ENCODE measurements around the gene RNF43.

Gene RNF43

DNA sequence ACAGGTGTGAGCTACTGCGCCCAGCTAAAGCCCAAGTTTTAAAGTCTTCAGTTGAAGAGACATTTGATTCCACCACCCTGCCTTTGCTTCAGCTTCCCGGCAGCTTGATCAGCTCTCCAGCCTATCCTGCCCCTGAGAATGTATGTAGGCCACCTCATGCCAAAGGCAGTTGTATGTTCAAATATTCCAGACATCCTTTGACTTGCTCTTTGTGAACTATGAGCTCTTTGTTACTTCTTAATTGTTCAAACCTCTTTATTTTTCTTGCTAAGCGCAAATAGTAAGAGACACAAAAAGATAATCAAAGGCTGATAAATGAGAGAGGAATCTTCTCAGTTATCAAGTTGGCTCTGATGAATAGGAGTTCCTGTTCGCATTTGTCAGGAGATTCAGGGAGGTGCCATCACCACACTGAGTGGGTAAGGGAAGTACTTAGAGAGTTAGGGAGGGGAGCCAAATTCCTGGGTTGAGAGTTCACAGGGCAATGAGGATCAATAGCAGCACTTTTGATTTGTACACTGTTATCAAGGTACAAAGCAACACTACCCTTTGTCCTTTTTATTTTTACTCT, 33.4 kb downstream of the RNF43 start:
- H3K4me3 ChIP-seq (ENCODE audit: control insufficient read depth in 1 of 7, extremely low read depth in 1 of 7, insufficient read depth in 4 of 7, low read depth in 2 of 7, low read length in 6 of 7), result no peak overlapping the region
- H3K36me3 ChIP-seq (ENCODE audit: control insufficient read depth in 4 of 4, insufficient read depth in 4 of 4, low read length in 3 of 4), result no peaks in the 10 kb centered on the region
- no peak for DNase-seq
- POLR2A ChIA-PET, result no interaction called here
- peaks cover 0 to 1% (median 0%) of the 10 kb centered on the region in 5 experiments for H3K9me3 ChIP-seq (ENCODE audit: control extremely low read depth in 1 of 5, control insufficient read depth in 4 of 5, insufficient read depth in 2 of 5, low read depth in 1 of 5, low read length in 4 of 5)
- H3K27ac ChIP-seq (ENCODE audit: insufficient read depth in 1 of 2, low read depth in 1 of 2, low read length in 2 of 2, poor library complexity in 1 of 2, severe bottlenecking in 2 of 2), result no peak overlapping the region
- H3K27me3 ChIP-seq (replicated peaks in 2 of 5; ENCODE audit: control insufficient read depth in 4 of 5, insufficient read depth in 5 of 5, low read length in 4 of 5), result no peaks in the 10 kb centered on the region
- peaks cover 5 to 17% (median 11%) of the 10 kb centered on the region in 4 experiments for H3K4me1 ChIP-seq (ENCODE audit: control extremely low read depth in 1 of 4, control insufficient read depth in 4 of 4, insufficient read depth in 4 of 4, low read length in 3 of 4)
- WGBS (ENCODE audit: insufficient coverage), result 77% methylated on average over 3 of the region's 4 CpGs
- CTCF ChIA-PET, result interaction anchor here (0.6 to 2.1 kb wide), 6 partner anchors 11 to 157 kb away, joined by 3 to 4 read pairs (median 4); partner anchors contain the start of gene RNF43

DNA sequence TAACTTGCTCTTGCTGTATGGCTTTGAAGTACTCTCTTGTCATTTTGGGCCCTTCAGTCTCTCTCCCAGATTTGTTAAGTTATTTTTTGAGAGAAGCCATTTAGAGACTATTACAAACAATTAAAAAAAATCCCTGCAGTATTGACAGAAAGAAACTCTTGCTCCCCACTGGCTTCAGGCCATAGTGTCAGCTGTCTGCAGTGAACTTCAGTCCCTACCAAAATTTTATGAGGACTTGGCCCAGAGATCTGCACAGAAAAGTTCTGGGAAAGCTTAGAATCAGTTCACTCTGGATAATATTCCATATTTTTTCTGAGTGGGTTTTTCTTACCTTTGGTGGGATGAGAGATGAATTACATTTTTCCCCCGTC, 34.5 kb downstream of the RNF43 start:
- 80% methylated on average over 1 of the region's 1 CpG for WGBS (ENCODE audit: insufficient coverage)
- ChIA-PET POLR2A (no interaction called here), CTCF (interaction anchor here (1.1 to 1.7 kb wide), 2 partner anchors 35 to 184 kb away, joined by 3 to 4 read pairs; no protein-coding TSS in a partner anchor)
- Histone ChIP-seq H3K4me1 (ENCODE audit: control extremely low read depth in 1 of 4, control insufficient read depth in 4 of 4, insufficient read depth in 4 of 4, low read length in 3 of 4) (peaks cover 8 to 22% (median 15%) of the 10 kb centered on the region in 4 experiments), H3K27me3 (replicated peaks in 2 of 5; ENCODE audit: control insufficient read depth in 4 of 5, insufficient read depth in 5 of 5, low read length in 4 of 5) (no peaks in the 10 kb centered on the region), H3K27ac (ENCODE audit: insufficient read depth in 1 of 2, low read depth in 1 of 2, low read length in 2 of 2, poor library complexity in 1 of 2, severe bottlenecking in 2 of 2) (no peak overlapping the region), H3K9me3 (ENCODE audit: control extremely low read depth in 1 of 5, control insufficient read depth in 4 of 5, insufficient read depth in 2 of 5, low read depth in 1 of 5, low read length in 4 of 5) (peaks cover 0 to 1% (median 0%) of the 10 kb centered on the region in 5 experiments), H3K4me3 (ENCODE audit: control insufficient read depth in 1 of 7, extremely low read depth in 1 of 7, insufficient read depth in 4 of 7, low read depth in 2 of 7, low read length in 6 of 7) (no peak overlapping the region), H3K36me3 (ENCODE audit: control insufficient read depth in 4 of 4, insufficient read depth in 4 of 4, low read length in 3 of 4) (no peaks in the 10 kb centered on the region)
- no peak for DNase-seq

DNA sequence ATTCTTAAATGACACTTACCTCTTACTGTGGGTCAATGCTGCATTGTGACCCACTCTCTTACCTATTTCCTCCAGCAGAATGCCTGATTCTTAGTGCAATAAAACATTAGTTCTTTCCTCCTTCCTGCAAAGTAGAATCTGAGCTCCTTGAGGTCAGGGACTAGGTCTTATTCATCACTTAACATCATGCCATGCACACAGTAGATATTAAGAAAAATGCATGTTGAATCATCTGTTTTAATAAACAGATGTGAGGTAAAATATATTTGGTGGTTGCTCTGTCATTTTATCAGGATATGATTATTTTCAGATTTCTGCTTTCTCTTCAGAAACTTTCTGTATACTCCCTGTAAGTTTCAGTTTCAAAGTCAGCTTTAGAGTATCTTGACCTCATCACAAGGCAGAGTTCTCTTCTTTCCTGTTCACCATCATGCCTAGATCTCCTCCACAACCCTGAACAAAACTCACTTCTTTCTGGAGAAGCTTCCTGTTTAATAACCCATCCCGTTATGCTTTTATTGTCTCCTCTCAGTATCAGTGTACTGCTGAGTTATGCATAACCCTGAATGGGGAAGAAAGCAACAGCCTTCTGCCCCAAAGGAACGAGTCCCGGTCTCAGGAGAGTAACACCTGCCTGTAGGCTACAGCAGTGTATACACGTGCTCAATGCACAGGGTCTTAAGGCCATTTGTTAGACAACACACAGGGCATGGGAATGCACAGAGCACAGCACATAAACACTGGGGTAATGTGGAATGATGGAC, 35.0 kb downstream of the RNF43 start:
- POLR2A ChIA-PET, result interaction anchor here (0.6 kb wide), 1 partner anchor 52 kb away, joined by 3 read pairs; no protein-coding TSS in a partner anchor
- DNase-seq, result no peak
- Histone ChIP-seq H3K27ac (ENCODE audit: insufficient read depth in 1 of 2, low read depth in 1 of 2, low read length in 2 of 2, poor library complexity in 1 of 2, severe bottlenecking in 2 of 2) (no peak overlapping the region), H3K27me3 (replicated peaks in 2 of 5; ENCODE audit: control insufficient read depth in 4 of 5, insufficient read depth in 5 of 5, low read length in 4 of 5) (no peaks in the 10 kb centered on the region), H3K4me1 (ENCODE audit: control extremely low read depth in 1 of 4, control insufficient read depth in 4 of 4, insufficient read depth in 4 of 4, low read length in 3 of 4) (peaks cover 8 to 23% (median 15%) of the 10 kb centered on the region in 4 experiments), H3K4me3 (ENCODE audit: control insufficient read depth in 1 of 7, extremely low read depth in 1 of 7, insufficient read depth in 4 of 7, low read depth in 2 of 7, low read length in 6 of 7) (no peak overlapping the region), H3K36me3 (ENCODE audit: control insufficient read depth in 4 of 4, insufficient read depth in 4 of 4, low read length in 3 of 4) (no peaks in the 10 kb centered on the region), H3K9me3 (ENCODE audit: control extremely low read depth in 1 of 5, control insufficient read depth in 4 of 5, insufficient read depth in 2 of 5, low read depth in 1 of 5, low read length in 4 of 5) (peaks cover 0 to 1% (median 0%) of the 10 kb centered on the region in 5 experiments)
- WGBS (ENCODE audit: insufficient coverage), result 82% methylated on average over 3 of the region's 4 CpGs
- CTCF ChIA-PET, result interaction anchor here (1.1 to 1.7 kb wide), 3 partner anchors 13 to 184 kb away, joined by 3 to 4 read pairs (median 3); no protein-coding TSS in a partner anchor

DNA sequence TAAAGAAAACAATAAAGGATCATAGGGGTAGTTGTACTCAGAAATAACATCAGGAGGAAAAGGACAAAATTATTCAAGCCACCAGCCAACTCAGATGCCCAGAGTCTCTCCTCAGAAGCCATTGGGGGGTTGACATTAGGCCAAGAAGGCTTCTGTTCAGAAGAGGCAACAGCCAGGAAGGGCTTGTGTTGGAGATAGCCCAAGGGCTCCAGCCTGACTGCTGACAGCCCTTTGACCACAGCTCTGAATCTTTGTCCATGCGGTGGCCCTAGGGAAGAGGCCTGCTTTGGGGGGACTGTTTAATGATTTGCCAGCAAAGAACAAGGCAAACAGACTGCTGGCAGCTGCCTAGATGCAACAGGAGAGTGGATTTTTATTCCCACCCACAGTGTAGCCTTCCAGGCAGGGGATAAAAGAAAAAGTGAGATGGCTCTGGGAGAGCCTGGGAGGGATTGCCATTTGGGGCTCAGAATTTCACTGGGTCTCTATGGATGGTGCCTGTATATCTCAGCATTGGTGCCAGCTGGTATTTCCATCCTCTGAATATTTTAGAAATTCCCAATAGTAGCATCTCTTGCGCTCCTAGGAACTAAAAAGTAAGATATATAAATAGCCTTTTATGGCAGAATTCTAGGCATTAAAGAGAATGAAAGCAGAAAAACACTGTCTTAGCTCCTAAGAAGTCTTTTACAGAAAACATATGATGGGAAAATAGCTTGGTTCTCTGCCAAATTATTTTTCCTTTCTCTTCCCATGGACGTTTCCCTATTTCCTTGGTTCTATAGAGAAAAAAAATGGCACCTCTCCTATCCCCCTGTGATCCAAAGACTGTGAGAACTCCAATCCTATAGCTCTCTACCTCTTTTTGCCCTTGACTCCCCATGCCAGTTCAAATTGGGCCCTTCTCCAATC, 36.0 kb downstream of the RNF43 start:
- Histone ChIP-seq H3K9me3 (ENCODE audit: control extremely low read depth in 1 of 5, control insufficient read depth in 4 of 5, insufficient read depth in 2 of 5, low read depth in 1 of 5, low read length in 4 of 5) (no peaks in the 10 kb centered on the region), H3K27me3 (replicated peaks in 2 of 5; ENCODE audit: control insufficient read depth in 4 of 5, insufficient read depth in 5 of 5, low read length in 4 of 5) (no peaks in the 10 kb centered on the region), H3K4me1 (ENCODE audit: control extremely low read depth in 1 of 4, control insufficient read depth in 4 of 4, insufficient read depth in 4 of 4, low read length in 3 of 4) (peaks cover 8 to 31% (median 16%) of the 10 kb centered on the region in 4 experiments), H3K36me3 (ENCODE audit: control insufficient read depth in 4 of 4, insufficient read depth in 4 of 4, low read length in 3 of 4) (no peaks in the 10 kb centered on the region), H3K27ac (ENCODE audit: insufficient read depth in 1 of 2, low read depth in 1 of 2, low read length in 2 of 2, poor library complexity in 1 of 2, severe bottlenecking in 2 of 2) (no peak overlapping the region), H3K4me3 (ENCODE audit: control insufficient read depth in 1 of 7, extremely low read depth in 1 of 7, insufficient read depth in 4 of 7, low read depth in 2 of 7, low read length in 6 of 7) (no peak overlapping the region)
- 94% methylated on average over 2 of the region's 3 CpGs for WGBS (ENCODE audit: insufficient coverage)
- DNase-seq, result no peak
- ChIA-PET CTCF (interaction anchor here (0.9 to 1.8 kb wide), 4 partner anchors 12 to 64 kb away, joined by 3 to 5 read pairs (median 4); partner anchors contain the start of gene RNF43), POLR2A (interaction anchor here (0.6 kb wide), 1 partner anchor 51 kb away, joined by 3 read pairs; no protein-coding TSS in a partner anchor)

- H3K9me3 ChIP-seq (ENCODE audit: control extremely low read depth in 1 of 5, control insufficient read depth in 4 of 5, insufficient read depth in 2 of 5, low read depth in 1 of 5, low read length in 4 of 5), result no peaks in the 10 kb centered on the region
- no peak overlapping the region for H3K27ac ChIP-seq (ENCODE audit: insufficient read depth in 1 of 2, low read depth in 1 of 2, low read length in 2 of 2, poor library complexity in 1 of 2, severe bottlenecking in 2 of 2)
- no peaks in the 10 kb centered on the region for H3K36me3 ChIP-seq (ENCODE audit: control insufficient read depth in 4 of 4, insufficient read depth in 4 of 4, low read length in 3 of 4)
- H3K4me3 ChIP-seq (ENCODE audit: control insufficient read depth in 1 of 7, extremely low read depth in 1 of 7, insufficient read depth in 4 of 7, low read depth in 2 of 7, low read length in 6 of 7), result no peak overlapping the region
- peaks cover 8 to 37% (median 21%) of the 10 kb centered on the region in 4 experiments for H3K4me1 ChIP-seq (ENCODE audit: control extremely low read depth in 1 of 4, control insufficient read depth in 4 of 4, insufficient read depth in 4 of 4, low read length in 3 of 4)
- no peaks in the 10 kb centered on the region for H3K27me3 ChIP-seq (replicated peaks in 2 of 5; ENCODE audit: control insufficient read depth in 4 of 5, insufficient read depth in 5 of 5, low read length in 4 of 5)
- no peak for DNase-seq
- 84% methylated on average over 5 of the region's 5 CpGs for WGBS (ENCODE audit: insufficient coverage)
- ChIA-PET POLR2A (interaction anchor here (0.6 kb wide), 1 partner anchor 182 kb away, joined by 3 read pairs; no protein-coding TSS in a partner anchor), CTCF (interaction anchor here (0.9 to 2.4 kb wide), 6 partner anchors 15 to 63 kb away, joined by 3 to 14 read pairs (median 5); partner anchors contain the start of gene RNF43)
These were observed 36.9 kb downstream of the RNF43 start for GRCh38 chr17:58380207-58381123.

- no peaks in the 10 kb centered on the region for H3K9me3 ChIP-seq (ENCODE audit: control extremely low read depth in 1 of 5, control insufficient read depth in 4 of 5, insufficient read depth in 2 of 5, low read depth in 1 of 5, low read length in 4 of 5)
- POLR2A ChIA-PET, result interaction anchor here (0.6 kb wide), 1 partner anchor 183 kb away, joined by 3 read pairs; no protein-coding TSS in a partner anchor
- no peaks in the 10 kb centered on the region for H3K36me3 ChIP-seq (ENCODE audit: control insufficient read depth in 4 of 4, insufficient read depth in 4 of 4, low read length in 3 of 4)
- no peak overlapping the region for H3K27ac ChIP-seq (ENCODE audit: insufficient read depth in 1 of 2, low read depth in 1 of 2, low read length in 2 of 2, poor library complexity in 1 of 2, severe bottlenecking in 2 of 2)
- H3K4me3 ChIP-seq (ENCODE audit: control insufficient read depth in 1 of 7, extremely low read depth in 1 of 7, insufficient read depth in 4 of 7, low read depth in 2 of 7, low read length in 6 of 7), result peak overlapping the region in 1 of 7 experiments; percentile 38
- H3K4me1 ChIP-seq (ENCODE audit: control extremely low read depth in 1 of 4, control insufficient read depth in 4 of 4, insufficient read depth in 4 of 4, low read length in 3 of 4), result peaks cover 8 to 38% (median 20%) of the 10 kb centered on the region in 4 experiments
- DNase-seq, result no peak
- H3K27me3 ChIP-seq (replicated peaks in 2 of 5; ENCODE audit: control insufficient read depth in 4 of 5, insufficient read depth in 5 of 5, low read length in 4 of 5), result no peaks in the 10 kb centered on the region
- CTCF ChIA-PET, result interaction anchor here (1.5 to 2.4 kb wide), 3 partner anchors 16 to 62 kb away, joined by 5 to 14 read pairs (median 5); partner anchors contain the start of gene RNF43
- WGBS (ENCODE audit: insufficient coverage), result 56% methylated on average over 2 of the region's 3 CpGs
These were observed 37.9 kb downstream of the RNF43 start for GRCh38 chr17:58379511-58379824.

Measured in common myeloid progenitor, CD34-positive (primary cell).